Suprapubic skin (tissue), 4 donors: ENCODE data around the gene RAD23A.

ENCODE experiments used
- EP300 ChIP-seq: sonication (generic); formaldehyde crosslinking; IDR thresholded peaks from one replicate; pipeline ENCODE4 v1.6.1; 2017; ENCODE audit warnings: antibody characterized with exemption
- POLR2A ChIP-seq, 2 donors: fragments of 450-650 bp; IDR thresholded peaks; one replicate each; pipeline ENCODE4 v1.6.1; 2017; ENCODE audit warnings: antibody characterized with exemption in 2 of 2, mild to moderate bottlenecking in 2 of 2, moderate library complexity in 2 of 2
- POLR2AphosphoS5 ChIP-seq, 3 donors: sonication (generic); formaldehyde crosslinking; IDR thresholded peaks; one replicate each; pipeline ENCODE4 v1.6.1; 2017; ENCODE audit warnings: antibody characterized with exemption in 3 of 3
- TF ChIP-seq, protein P1 (sequence below), 2 donors: fragments of 200-600 bp in 1 of 2; fragments of 450-650 bp in 1 of 2; sonication (generic) in 1 of 2; IDR thresholded peaks; one replicate each; pipeline ENCODE4 v1.5.1; 2016 to 2019; ENCODE audit warnings: antibody characterized with exemption in 2 of 2, mild to moderate bottlenecking in 1 of 2, moderate library complexity in 1 of 2

DNA sequence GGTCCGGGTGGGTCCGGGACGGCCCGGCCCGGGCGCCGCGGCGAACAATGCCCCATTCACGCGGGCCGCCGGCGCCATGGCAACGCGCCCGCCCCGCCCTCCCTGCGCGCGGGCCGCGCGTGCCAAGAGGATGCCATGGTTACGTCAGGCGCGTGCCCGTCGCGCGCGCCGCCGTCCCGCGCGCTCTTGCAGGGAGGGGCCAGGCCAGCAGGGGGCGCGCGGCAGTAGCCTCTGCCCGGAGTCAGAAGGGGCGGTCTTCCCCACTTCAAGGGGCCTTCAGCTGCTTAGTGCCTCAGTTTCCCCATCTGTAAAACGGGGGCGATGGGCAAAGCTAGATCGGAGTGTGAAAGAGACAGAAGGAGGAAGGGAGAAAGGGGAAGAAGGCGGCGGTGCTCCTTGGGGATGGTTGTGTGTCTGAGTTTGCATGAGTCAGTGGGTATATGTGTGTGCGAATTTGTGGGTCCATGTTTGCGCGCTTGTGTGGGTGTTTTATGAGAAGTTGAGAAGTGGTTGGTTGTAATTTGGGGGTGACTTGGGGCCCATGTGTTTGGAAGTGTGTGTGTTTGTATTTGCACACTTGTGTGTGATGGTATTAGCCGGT, 38.0 kb downstream of the RAD23A start:
- TF ChIP-seq, protein P1, sequence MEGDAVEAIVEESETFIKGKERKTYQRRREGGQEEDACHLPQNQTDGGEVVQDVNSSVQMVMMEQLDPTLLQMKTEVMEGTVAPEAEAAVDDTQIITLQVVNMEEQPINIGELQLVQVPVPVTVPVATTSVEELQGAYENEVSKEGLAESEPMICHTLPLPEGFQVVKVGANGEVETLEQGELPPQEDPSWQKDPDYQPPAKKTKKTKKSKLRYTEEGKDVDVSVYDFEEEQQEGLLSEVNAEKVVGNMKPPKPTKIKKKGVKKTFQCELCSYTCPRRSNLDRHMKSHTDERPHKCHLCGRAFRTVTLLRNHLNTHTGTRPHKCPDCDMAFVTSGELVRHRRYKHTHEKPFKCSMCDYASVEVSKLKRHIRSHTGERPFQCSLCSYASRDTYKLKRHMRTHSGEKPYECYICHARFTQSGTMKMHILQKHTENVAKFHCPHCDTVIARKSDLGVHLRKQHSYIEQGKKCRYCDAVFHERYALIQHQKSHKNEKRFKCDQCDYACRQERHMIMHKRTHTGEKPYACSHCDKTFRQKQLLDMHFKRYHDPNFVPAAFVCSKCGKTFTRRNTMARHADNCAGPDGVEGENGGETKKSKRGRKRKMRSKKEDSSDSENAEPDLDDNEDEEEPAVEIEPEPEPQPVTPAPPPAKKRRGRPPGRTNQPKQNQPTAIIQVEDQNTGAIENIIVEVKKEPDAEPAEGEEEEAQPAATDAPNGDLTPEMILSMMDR (IDR thresholded peaks at IDR 0.05): peak; percentile 86 to 99
- TF ChIP-seq EP300: no peak
- no peak for TF ChIP-seq POLR2A (IDR thresholded peaks at IDR 0.05)
- peak in 2 of 3 donors; percentile 53 to 65 for TF ChIP-seq POLR2AphosphoS5 (IDR thresholded peaks at IDR 0.05)
